SU-DHL-6 (cell line): Measurements from ENCODE around the gene MSH4.

Experiments used
- H2AFZ ChIP-seq: fragments of 200-600 bp; sonication (generic); 2 replicates; pipeline ENCODE4 v1.6.1; 2014; ENCODE audit warnings: low read depth, mild to moderate bottlenecking, moderate library complexity, mixed read lengths, antibody characterized with exemption, low read length; ENCODE audit not compliant: severe bottlenecking
- H3F3A ChIP-seq: fragments of 200-600 bp; shearing (Covaris generic); 2 replicates; pipeline ENCODE4 v1.6.0; 2016; ENCODE audit warnings: antibody characterized with exemption, mild to moderate bottlenecking; ENCODE audit not compliant: insufficient read depth
- H3K27ac ChIP-seq: fragments of 200-600 bp; sonication (generic); 2 replicates; pipeline ENCODE4 v1.5.1; 2016; ENCODE audit warnings: low read depth, mild to moderate bottlenecking, low read length, moderate library complexity, mixed read lengths
- H3K27me3 ChIP-seq: fragments of 200-600 bp; sonication (generic), shearing (Covaris generic); 2 replicates; pipeline ENCODE4 v1.6.0; 2014; ENCODE audit warnings: mild to moderate bottlenecking, low read length
- H3K36me3 ChIP-seq: fragments of 200-600 bp; sonication (generic); 2 replicates; pipeline ENCODE4 v1.6.1; 2014; ENCODE audit warnings: mild to moderate bottlenecking, low read length, mixed read lengths
- H3K4me2 ChIP-seq: fragments of 300-600, 200-600 bp; shearing (Covaris generic), sonication (generic); 2 replicates; pipeline ENCODE4 v1.6.0; 2014; ENCODE audit warnings: low read length, low read depth, mild to moderate bottlenecking; ENCODE audit not compliant: poor library complexity, severe bottlenecking
- H3K4me3 ChIP-seq: fragments of 200-600 bp; sonication (generic); 2 replicates; pipeline ENCODE4 v1.5.1; 2014; ENCODE audit warnings: antibody characterized with exemption, low read length, mild to moderate bottlenecking, mixed read lengths; ENCODE audit not compliant: insufficient read depth, poor library complexity, severe bottlenecking
- H3K79me2 ChIP-seq: fragments of 200-600 bp; sonication (generic); 2 replicates; pipeline ENCODE4 v1.6.1; 2014; ENCODE audit warnings: mild to moderate bottlenecking, low read length, moderate library complexity; ENCODE audit not compliant: insufficient read depth
- H3K9ac ChIP-seq: fragments of 200-600 bp; sonication (generic); 2 replicates; pipeline ENCODE4 v1.7.0; 2014; ENCODE audit warnings: mild to moderate bottlenecking, low read length
- H3K9me2 ChIP-seq: fragments of 200-600 bp; sonication (generic); replicated peaks from 2 replicates; pipeline ENCODE4 v1.6.1; 2014; ENCODE audit warnings: low read length; ENCODE audit not compliant: insufficient read depth
- H3K9me3 ChIP-seq: fragments of 200-600 bp; sonication (generic); 2 replicates; pipeline ENCODE4 v1.6.1; 2014; ENCODE audit warnings: low read length, mixed read lengths; ENCODE audit not compliant: insufficient read depth
- H4K20me1 ChIP-seq: fragments of 200-600 bp; sonication (generic); 2 replicates; pipeline ENCODE4 v1.6.1; 2014; ENCODE audit warnings: low read depth, mild to moderate bottlenecking, antibody characterized with exemption, low read length, moderate library complexity, mixed read lengths
- CTCF ChIP-seq: fragments of 200-600 bp; sonication (generic); IDR thresholded peaks from one replicate; pipeline ENCODE4 v1.5.1; 2017; ENCODE audit warnings: antibody characterized with exemption, mild to moderate bottlenecking, low read length, moderate library complexity; ENCODE audit not compliant: insufficient read depth, poor library complexity, severe bottlenecking
- EZH2phosphoT487 ChIP-seq: fragments of 200-600 bp; sonication (generic), shearing (Covaris generic); conservative IDR thresholded peaks from 2 replicates; pipeline ENCODE4 v1.6.1; 2018; ENCODE audit warnings: mild to moderate bottlenecking, antibody characterized with exemption, low read length, moderate library complexity, mixed read lengths

MSH4 gene

DNA sequence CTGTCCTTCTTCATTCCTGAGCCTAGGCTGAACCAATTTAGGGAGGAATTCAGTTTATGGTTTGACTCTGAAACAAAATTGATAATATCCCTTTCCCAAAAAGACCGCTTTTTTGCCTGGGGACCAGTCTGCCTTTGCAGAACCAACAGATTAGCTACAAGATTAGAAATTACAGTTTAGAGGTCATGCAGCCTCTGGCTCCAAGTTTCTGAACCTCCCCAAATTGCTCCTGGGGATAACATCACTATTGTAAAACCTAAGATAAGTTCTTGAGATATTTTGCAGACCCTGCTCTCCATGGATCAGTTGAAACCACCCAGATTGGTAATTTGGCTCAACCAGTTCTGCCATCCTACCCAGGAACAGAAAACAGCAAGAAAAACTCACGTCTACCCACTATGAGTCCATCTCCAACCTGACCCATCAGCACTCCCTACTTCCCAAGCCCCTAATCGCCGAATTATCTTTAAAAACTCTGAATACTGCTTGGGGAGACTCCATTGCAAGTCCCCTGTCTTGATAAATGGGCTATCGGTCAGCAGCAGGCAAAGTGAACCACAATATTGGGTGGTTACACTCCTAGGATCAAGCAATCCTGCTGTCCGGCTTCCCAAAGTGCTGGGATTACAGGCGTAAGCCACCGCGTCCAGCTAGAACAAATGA lies 11.2 kb upstream of the MSH4 start:
- TF ChIP-seq CTCF (no peak), EZH2phosphoT487 (no peak)
- peaks cover 44% of the 10 kb centered on the region for H3K79me2 ChIP-seq

DNA sequence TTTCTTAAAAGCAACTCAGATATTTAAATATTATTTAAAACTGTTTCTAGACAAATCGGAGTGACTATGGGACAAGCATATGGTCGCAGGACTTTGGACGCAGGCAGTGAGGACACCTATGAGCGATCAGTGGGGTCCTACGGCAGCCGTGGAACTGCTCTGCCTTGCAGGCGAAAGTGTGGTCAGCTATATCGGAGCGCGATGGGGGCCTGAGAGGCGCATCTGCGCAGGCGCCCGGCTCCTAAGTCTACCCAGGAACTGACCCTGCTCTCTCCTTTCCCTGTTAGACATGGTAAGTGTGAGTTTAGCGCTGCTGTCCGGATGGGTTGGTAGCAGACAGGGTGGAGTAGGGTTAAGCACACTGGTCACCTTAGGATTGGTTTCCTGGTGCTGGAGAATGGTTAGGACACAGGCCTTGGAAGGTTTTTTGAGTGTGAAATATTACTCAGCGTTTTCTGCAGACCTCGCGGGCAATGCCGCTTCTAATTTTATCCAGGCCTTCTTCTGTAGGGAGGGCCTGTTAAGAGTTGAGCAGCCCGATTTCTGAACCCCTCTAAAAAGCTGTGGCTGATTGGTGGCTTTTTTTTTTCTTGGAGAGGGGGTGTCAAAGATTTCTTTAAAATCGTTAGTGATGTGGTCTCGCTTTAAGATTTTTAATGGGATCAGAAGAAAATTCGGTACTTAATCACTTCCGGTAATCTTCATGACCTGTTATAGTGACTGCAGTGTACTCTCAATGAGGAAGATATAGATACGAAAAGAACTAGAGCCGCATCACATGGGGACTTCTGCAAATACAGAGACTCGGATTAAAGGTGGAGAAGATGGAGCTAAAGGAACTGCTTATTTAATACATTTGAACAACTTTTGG lies 10.5 kb upstream of the MSH4 start, which contains the start of gene RABGGTB:
Gene RABGGTB (plus strand): TSS at position 274 of the 871 bp plus-strand sequence. CDS start 16 bp downstream, at position 290.
- Histone ChIP-seq H3K4me2 (peak within 1 kb of the TSS; percentile 95), H3K27me3 (no peaks in the 10 kb centered on the region), H3K36me3 (peaks cover 45% of the 10 kb centered on the region), H3K79me2 (peaks cover 52% of the 10 kb centered on the region), H3K9me3 (no peaks in the 10 kb centered on the region), H3K9me2 (no peaks in the 10 kb centered on the region), H3K27ac (peak within 1 kb of the TSS; percentile 96), H3F3A (peaks cover 68% of the 10 kb centered on the region), H2AFZ (no peak within 1 kb of the TSS), H3K4me3 (peak within 1 kb of the TSS; percentile 95), H4K20me1 (peaks cover 43% of the 10 kb centered on the region), H3K9ac (peak within 1 kb of the TSS; percentile 85)
- TF ChIP-seq EZH2phosphoT487 (no peak), CTCF (no peak)

More for the DNA sequence above, 11.2 kb upstream of the MSH4 start:
- H3K4me2 ChIP-seq = peak overlapping the region; percentile 95
- H3K9me2 ChIP-seq = no peaks in the 10 kb centered on the region
- peaks cover 36% of the 10 kb centered on the region for H4K20me1 ChIP-seq
- H2AFZ ChIP-seq = no peak overlapping the region
- H3K9ac ChIP-seq = peak overlapping the region; percentile 85
- peak overlapping the region; percentile 95 for H3K4me3 ChIP-seq
- H3K36me3 ChIP-seq = peaks cover 39% of the 10 kb centered on the region
- peaks cover 60% of the 10 kb centered on the region for H3F3A ChIP-seq
- H3K27me3 ChIP-seq = no peaks in the 10 kb centered on the region
- H3K9me3 ChIP-seq = no peaks in the 10 kb centered on the region
- H3K27ac ChIP-seq = peak overlapping the region; percentile 96

DNA sequence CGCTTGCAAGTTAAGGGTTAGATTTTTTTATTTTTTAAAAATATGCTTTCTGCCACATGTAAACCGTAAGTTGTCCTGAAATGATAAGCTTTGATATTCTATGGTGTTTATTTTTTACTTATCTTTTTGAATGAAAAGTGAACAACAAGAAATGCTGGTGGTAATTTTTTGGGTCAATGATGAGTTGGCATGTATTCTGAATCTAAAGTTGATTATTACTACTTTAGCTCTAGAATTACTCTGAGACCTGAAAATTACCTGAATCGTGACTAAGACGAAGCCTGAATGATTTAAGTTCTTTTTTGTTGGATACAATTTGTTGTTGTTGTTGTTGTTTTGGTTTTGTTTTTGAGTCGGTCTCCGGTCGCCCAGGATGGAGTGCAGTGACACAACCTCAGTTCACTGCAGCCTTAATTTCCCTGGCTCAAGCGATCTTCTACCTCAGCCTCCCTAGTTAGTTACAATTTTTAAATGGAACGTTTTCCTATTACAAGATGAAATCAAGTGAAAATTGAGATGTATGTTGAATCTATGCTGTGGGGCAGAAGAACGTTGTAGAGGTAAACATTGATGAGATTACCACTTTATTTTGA lies 9.7 kb upstream of the MSH4 start:
- H2AFZ ChIP-seq = no peak overlapping the region
- H3K9me2 ChIP-seq = no peaks in the 10 kb centered on the region
- peak overlapping the region; percentile 95 for H3K4me3 ChIP-seq
- peak overlapping the region; percentile 85 for H3K9ac ChIP-seq
- peaks cover 53% of the 10 kb centered on the region for H3K36me3 ChIP-seq
- H4K20me1 ChIP-seq = peaks cover 51% of the 10 kb centered on the region
- TF ChIP-seq EZH2phosphoT487 (no peak), CTCF (no peak)
- peaks cover 60% of the 10 kb centered on the region for H3K79me2 ChIP-seq
- peaks cover 76% of the 10 kb centered on the region for H3F3A ChIP-seq
- H3K9me3 ChIP-seq = no peaks in the 10 kb centered on the region
- peak overlapping the region; percentile 96 for H3K27ac ChIP-seq
- H3K4me2 ChIP-seq = peak overlapping the region; percentile 95
- no peaks in the 10 kb centered on the region for H3K27me3 ChIP-seq
